NT2/D1 (cell line): ENCODE measurements around the gene FAM20C.

Experiments used
- DNase-seq: peaks from one replicate; pipeline ENCODE4 v3.0.0-alpha.2; 2011; ENCODE audit warnings: low read depth, low spot score
- H3K27me3 ChIP-seq: 2 replicates; pipeline ENCODE4 v1.6.0; 2011; ENCODE audit warnings: mild to moderate bottlenecking; ENCODE audit not compliant: insufficient read length, insufficient read depth
- H3K36me3 ChIP-seq: 2 replicates; pipeline ENCODE4 v1.6.1; 2011; ENCODE audit warnings: mild to moderate bottlenecking, low read length, mixed read lengths; ENCODE audit not compliant: insufficient read depth, insufficient read length
- H3K4me1 ChIP-seq: 2 replicates; pipeline ENCODE4 v1.5.1; 2011; ENCODE audit not compliant: insufficient read depth, insufficient read length
- H3K4me3 ChIP-seq: 2 replicates; pipeline ENCODE4 v1.5.1; 2011; ENCODE audit warnings: low read depth; ENCODE audit not compliant: insufficient read length
- H3K9ac ChIP-seq: 2 replicates; pipeline ENCODE4 v1.6.0; 2011; ENCODE audit warnings: low read depth; ENCODE audit not compliant: insufficient read length
- H3K9me3 ChIP-seq: 2 replicates; pipeline ENCODE4 v1.5.1; 2011; ENCODE audit warnings: mild to moderate bottlenecking, low read length; ENCODE audit not compliant: insufficient read depth
- SUZ12 ChIP-seq: IDR thresholded peaks from 2 replicates; pipeline ENCODE4 v1.6.1; 2011; ENCODE audit not compliant: insufficient read length, insufficient read depth; ENCODE audit errors: extremely low read depth
- YY1 ChIP-seq: IDR thresholded peaks from 2 replicates; pipeline ENCODE4 v1.6.1; 2011; ENCODE audit not compliant: insufficient read length, insufficient read depth
- ZNF274 ChIP-seq: IDR thresholded peaks from 2 replicates; pipeline ENCODE4 v1.6.1; 2011; ENCODE audit warnings: mild to moderate bottlenecking, low read depth, low read length

FAM20C gene

DNA sequence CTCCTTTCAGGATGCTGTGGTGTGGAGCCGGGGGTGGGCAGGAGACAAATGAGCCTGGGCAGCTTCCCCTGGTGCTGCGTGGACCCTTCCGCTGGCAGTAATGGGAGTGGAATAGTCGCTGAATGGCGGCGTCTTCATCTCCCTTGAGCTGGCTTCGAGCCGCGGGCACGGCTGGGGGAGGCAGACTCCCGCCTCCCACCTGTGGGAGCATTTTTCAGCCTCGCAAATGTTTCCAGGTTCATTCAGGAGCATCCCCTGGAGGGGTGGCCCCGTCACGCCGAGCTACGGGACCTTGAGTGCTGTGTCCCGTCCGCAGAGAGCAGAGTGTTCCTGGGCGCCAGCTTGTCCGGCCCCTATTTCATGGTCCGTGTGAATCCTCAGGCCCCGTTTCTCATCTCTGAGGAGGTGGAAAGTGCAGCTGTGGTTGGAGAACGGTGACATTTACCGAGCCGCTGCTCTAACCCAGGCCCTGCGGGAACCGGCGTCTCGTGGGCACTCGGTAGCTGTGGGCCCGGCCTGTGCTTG is 18.1 kb downstream of the FAM20C start:
- TF ChIP-seq ZNF274 (no peak), SUZ12 (no peak), YY1 (no peak)
- Histone ChIP-seq H3K27me3 (no peaks in the 10 kb centered on the region), H3K36me3 (peaks cover 25% of the 10 kb centered on the region), H3K9me3 (peaks cover 11% of the 10 kb centered on the region; the same call in 1 of the 2 replicates), H3K4me1 (peaks cover 5% of the 10 kb centered on the region), H3K4me3 (no peak overlapping the region), H3K9ac (no peak overlapping the region)
- no peak for DNase-seq

DNA sequence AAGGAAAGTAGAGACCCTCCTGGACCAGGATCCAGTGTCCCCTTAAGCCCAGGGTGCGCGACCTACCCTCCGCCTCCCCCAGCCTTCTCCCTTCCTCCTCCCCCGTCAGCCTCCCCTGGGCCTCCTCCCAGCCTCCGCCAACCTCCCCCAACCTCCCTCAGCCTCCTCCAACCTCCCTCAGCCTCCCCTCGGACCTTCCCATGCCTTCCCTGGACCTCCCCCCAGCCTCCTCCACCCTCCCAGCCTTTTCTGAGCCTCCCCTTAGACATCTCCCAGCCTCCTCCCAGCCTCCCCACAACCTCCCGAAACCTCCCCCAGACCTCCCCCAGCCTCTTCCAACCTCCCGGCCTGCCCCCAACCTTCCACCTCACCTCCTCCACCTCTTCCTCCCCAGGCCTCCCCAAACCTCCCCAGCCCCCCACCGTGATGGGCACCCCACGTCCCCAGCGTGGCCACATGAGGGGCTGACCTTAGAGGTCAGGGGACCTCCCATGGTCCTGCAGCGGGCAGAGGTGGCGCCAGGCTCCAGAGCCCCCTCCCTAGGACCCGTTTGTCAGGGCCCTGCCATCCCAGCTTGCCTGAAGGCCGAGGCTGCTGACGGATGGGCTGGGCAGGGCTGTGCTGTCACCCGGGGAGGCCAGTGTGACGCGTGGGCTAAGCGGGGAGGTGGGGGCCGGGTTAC is 18.8 kb downstream of the FAM20C start:
- no peak for TF ChIP-seq ZNF274
- no peak for TF ChIP-seq SUZ12
- no peak for TF ChIP-seq YY1
- H3K27me3 ChIP-seq: no peaks in the 10 kb centered on the region
- no peak overlapping the region for H3K9ac ChIP-seq
- H3K4me3 ChIP-seq: no peak overlapping the region
- H3K4me1 ChIP-seq: peaks cover 5% of the 10 kb centered on the region
- peaks cover 11% of the 10 kb centered on the region; the same call in 1 of the 2 replicates for H3K9me3 ChIP-seq
- peaks cover 18% of the 10 kb centered on the region for H3K36me3 ChIP-seq
- DNase-seq: no peak

DNA sequence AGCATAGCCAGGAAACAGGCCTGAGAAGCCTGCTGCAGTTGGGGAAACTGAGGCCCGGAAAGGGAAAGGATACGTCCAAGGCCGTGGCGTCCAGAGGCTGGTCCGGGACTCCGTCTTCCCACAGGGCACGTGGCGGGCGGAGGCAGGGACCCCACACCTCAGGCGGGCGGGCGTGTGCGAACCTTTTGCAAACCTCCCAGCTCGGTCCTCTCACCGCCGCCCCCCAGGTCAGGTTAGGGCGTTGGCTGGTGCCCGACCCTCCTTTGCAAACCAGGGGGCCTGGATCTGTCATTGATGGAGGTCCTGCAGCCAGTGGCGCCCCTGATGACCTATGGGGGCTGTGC is 19.3 kb downstream of the FAM20C start:
- no peak for TF ChIP-seq SUZ12
- no peak for TF ChIP-seq YY1
- TF ChIP-seq ZNF274: no peak
- DNase-seq: no peak
- Histone ChIP-seq H3K4me3 (no peak overlapping the region), H3K36me3 (peaks cover 13% of the 10 kb centered on the region), H3K9ac (no peak overlapping the region), H3K27me3 (no peaks in the 10 kb centered on the region), H3K4me1 (peaks cover 7% of the 10 kb centered on the region), H3K9me3 (peaks cover 11% of the 10 kb centered on the region; the same call in 1 of the 2 replicates)

DNA sequence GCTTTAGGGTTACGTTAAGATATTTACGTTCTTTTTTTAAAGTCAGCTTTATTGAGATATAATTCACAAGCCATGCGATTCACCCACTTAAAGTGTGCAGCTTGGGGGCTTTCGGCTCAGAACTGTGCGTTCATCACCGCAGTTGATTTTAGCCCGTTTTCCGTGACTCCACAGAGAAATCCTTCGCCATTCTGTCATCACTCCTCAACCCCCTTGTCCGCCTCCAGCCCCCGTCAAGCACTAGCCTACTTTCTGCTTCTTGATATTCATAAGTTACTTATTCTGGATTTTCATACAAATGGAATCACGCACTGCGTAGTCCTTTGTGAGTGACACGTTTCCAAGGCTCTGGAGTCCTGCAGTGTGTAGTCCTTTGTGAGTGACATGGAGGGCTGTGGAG is 20.4 kb downstream of the FAM20C start:
- no peak for DNase-seq
- Histone ChIP-seq H3K9ac (no peak overlapping the region), H3K27me3 (no peaks in the 10 kb centered on the region), H3K9me3 (peaks cover 11% of the 10 kb centered on the region; the same call in 1 of the 2 replicates), H3K4me3 (no peak overlapping the region), H3K4me1 (peaks cover 7% of the 10 kb centered on the region), H3K36me3 (peaks cover 16% of the 10 kb centered on the region)
- TF ChIP-seq YY1 (no peak), SUZ12 (no peak), ZNF274 (no peak)

DNA sequence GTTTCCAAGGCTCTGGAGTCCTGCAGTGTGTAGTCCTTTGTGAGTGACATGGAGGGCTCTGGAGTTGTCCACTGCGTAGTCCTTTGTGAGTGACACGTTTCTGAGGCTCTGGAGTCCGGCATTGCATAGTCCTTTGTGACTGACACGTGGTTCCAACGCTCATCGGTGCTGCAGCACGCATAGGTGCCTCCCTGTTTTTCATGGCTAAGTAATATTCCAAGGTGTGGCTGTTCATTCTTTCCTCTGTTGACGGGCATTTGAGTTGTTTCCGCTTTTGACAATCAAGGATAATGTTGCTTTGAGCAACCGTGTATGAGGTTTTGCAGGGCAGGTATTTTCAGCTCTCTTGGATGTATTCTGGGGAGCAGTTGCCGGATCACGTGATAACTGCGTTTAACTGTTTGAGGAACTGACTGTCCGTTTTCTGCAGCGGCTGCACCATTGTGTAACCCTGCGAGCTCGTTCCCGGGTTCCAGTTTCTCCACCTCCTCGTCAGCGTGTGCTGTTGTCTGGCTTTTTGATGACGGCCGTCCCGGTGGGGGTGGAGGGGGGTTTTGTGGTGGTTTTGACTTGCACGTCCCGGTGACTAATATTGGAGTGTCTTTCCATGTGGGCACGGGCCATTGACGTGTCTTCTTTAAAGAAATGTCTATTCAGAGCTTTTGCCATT is 21.1 kb downstream of the FAM20C start:
- no peaks in the 10 kb centered on the region for H3K27me3 ChIP-seq
- H3K9ac ChIP-seq: no peak overlapping the region
- TF ChIP-seq YY1: no peak
- no peak for TF ChIP-seq ZNF274
- no peak for TF ChIP-seq SUZ12
- DNase-seq: no peak
- H3K36me3 ChIP-seq: peaks cover 16% of the 10 kb centered on the region
- H3K9me3 ChIP-seq: peaks cover 11% of the 10 kb centered on the region; the same call in 1 of the 2 replicates
- H3K4me3 ChIP-seq: no peak overlapping the region
- peaks cover 7% of the 10 kb centered on the region for H3K4me1 ChIP-seq

DNA sequence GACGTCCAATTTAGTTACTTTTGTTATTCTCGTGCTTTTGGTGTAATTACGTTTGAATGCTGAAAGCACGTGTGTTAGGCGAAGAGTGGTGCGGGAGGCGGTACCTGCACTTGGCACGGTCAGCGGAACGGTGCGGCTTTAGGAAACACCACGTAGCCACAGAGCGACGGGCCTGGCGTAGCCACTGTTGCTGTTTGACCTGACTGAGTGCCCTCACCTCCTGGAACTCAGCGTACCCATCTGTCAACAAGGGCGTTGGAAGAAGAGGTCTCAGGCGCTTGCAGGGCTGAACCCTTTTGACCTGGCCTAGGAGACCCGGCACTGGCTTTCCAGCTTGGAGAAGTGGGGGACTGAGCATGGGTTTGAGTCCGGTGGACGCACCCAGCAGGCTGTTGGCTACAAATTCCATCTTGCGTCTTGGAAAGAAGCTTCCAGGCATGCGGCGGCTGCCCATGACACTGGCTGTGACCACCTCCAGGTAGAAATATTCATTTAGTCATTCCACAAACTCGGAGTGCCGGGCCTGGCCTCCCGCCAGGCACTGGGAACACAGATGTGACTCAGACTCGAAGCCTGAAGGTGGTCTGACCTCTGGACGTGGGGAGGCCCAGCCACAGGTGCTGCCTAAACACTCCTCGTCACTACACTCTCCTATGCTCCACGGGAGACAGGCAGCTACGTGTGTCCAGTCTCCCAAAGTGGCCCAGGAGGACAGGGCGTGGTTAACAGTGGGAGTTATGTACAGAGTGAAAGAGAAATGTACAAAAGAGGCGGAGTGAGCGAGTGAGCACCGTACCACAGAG is 22.2 kb downstream of the FAM20C start:
- peaks cover 13% of the 10 kb centered on the region for H3K4me1 ChIP-seq
- H3K36me3 ChIP-seq: peaks cover 23% of the 10 kb centered on the region
- no peaks in the 10 kb centered on the region for H3K27me3 ChIP-seq
- peaks cover 11% of the 10 kb centered on the region; the same call in 1 of the 2 replicates for H3K9me3 ChIP-seq
- no peak overlapping the region for H3K4me3 ChIP-seq
- TF ChIP-seq ZNF274 (no peak), SUZ12 (no peak), YY1 (no peak)
- DNase-seq: no peak
- H3K9ac ChIP-seq: no peak overlapping the region
